ENCODE results near the gene SENP3. TPM values are rescaled to one million over a fixed set of nuclear protein-coding genes. Genes with fewer than 3 reads are reported as not detected.
A peak's percentile ranks its signal among the peaks of the same experiment; 100 is the strongest.

The SENP3 gene
- 29.8 TPM for total RNA-seq

- DNase-seq, result peak; percentile 82
These were observed at the start of gene SENP3 for GRCh38 chr17:7561589-7562207. Gene SENP3 (plus strand): TSS chr17:7561919. CDS start chr17:7563077, 1,158 bp downstream.

- no peak for DNase-seq
These were observed 49.6 kb upstream of the SENP3 start for GRCh38 chr17:7512105-7512504.

- DNase-seq, result no peak
These were observed 48.7 kb upstream of the SENP3 start for GRCh38 chr17:7512824-7513540.

GRCh38 chr17:7513850-7514419 is 47.8 kb upstream of the SENP3 start:
- no peak for DNase-seq

GRCh38 chr17:7515911-7516610 is 45.7 kb upstream of the SENP3 start:
- DNase-seq, result no peak

- DNase-seq, result no peak
These were observed 38.7 kb upstream of the SENP3 start for GRCh38 chr17:7523033-7523432.

- no peak for DNase-seq
These were observed 32.9 kb upstream of the SENP3 start for GRCh38 chr17:7528842-7529241.

- no peak for DNase-seq
These were observed 31.5 kb upstream of the SENP3 start for GRCh38 chr17:7530023-7530900.

- DNase-seq, result no peak
These were observed 23.7 kb upstream of the SENP3 start for GRCh38 chr17:7538050-7538449.

- no peak for DNase-seq
These were observed 22.7 kb upstream of the SENP3 start for GRCh38 chr17:7538891-7539545.

- no peak for DNase-seq
These were observed 20.6 kb upstream of the SENP3 start for GRCh38 chr17:7541074-7541621.

- no peak for DNase-seq
These were observed 16.8 kb upstream of the SENP3 start for GRCh38 chr17:7544911-7545310.

- no peak for DNase-seq
These were observed 12.9 kb upstream of the SENP3 start, which contains the start of gene TNFSF12 for GRCh38 chr17:7548585-7549400. Gene TNFSF12 (plus strand): TSS chr17:7549058. CDS start chr17:7549154, 96 bp downstream.

- no peak for DNase-seq
These were observed 12.2 kb upstream of the SENP3 start for GRCh38 chr17:7549401-7550055.

- DNase-seq, result no peak
These were observed 11.4 kb upstream of the SENP3 start for GRCh38 chr17:7550344-7550743.

GRCh38 chr17:7551396-7551795 is 10.3 kb upstream of the SENP3 start:
- no peak for DNase-seq

GRCh38 chr17:7552621-7553051 is 9.1 kb upstream of the SENP3 start:
- DNase-seq, result peak; percentile 33

GRCh38 chr17:7553356-7553755 is 8.4 kb upstream of the SENP3 start:
- no peak for DNase-seq

GRCh38 chr17:7555320-7555948 is 6.3 kb upstream of the SENP3 start:
- DNase-seq, result no peak
